Measurements from ENCODE around the gene DISC1. TPM values are rescaled to one million over a fixed set of nuclear protein-coding genes. Genes with fewer than 3 reads are reported as not detected.
"Not testable (repeated sequence)": the region's sequence is repeated elsewhere in the genome, so short reads cannot be mapped to it uniquely, and the experiment has no call there.

DISC1 gene
- total RNA-seq, 1 donor from 2014 or later = 13.6 TPM

GRCh38 chr1:231966983-231967382 is 340.4 kb downstream of the DISC1 start:
- H3K27ac ChIP-seq = no peak overlapping the region
- no peaks in the 10 kb centered on the region for H3K36me3 ChIP-seq
- no peaks in the 10 kb centered on the region for H3K27me3 ChIP-seq (ENCODE audit: low read depth)
- DNase-seq (no peak), ATAC-seq (no peak)
- no peak for TF ChIP-seq CTCF (IDR thresholded peaks at IDR 0.05)
- H3K4me3 ChIP-seq = no peak overlapping the region
- intact Hi-C loops (cut with DNase I) = no loop called here
- no peaks in the 10 kb centered on the region for H3K4me1 ChIP-seq
- H3K9me3 ChIP-seq = no peaks in the 10 kb centered on the region

- Histone ChIP-seq H3K9me3 (no peaks in the 10 kb centered on the region), H3K27me3 (ENCODE audit: low read depth) (no peaks in the 10 kb centered on the region), H3K4me3 (no peak overlapping the region), H3K27ac (no peak overlapping the region), H3K36me3 (no peaks in the 10 kb centered on the region), H3K4me1 (no peaks in the 10 kb centered on the region)
- intact Hi-C loops (cut with DNase I) = no loop called here
- DNase-seq = no peak
- no peak for ATAC-seq
- TF ChIP-seq CTCF (IDR thresholded peaks at IDR 0.05) = no peak
Measured at GRCh38 chr1:231969076-231969475, 342.5 kb downstream of the DISC1 start.

- H3K4me3 ChIP-seq; H3K27me3 ChIP-seq (ENCODE audit: low read depth); H3K4me1 ChIP-seq; H3K36me3 ChIP-seq; H3K9me3 ChIP-seq; intact Hi-C loops (cut with DNase I); H3K27ac ChIP-seq; DNase-seq; ATAC-seq: not testable (repeated sequence)
Measured at GRCh38 chr1:231969761-231970160, 343.2 kb downstream of the DISC1 start.

- intact Hi-C loops (cut with DNase I) = no loop called here
- no peak for DNase-seq
- peak in 1 of 2 donors; percentile 19 for ATAC-seq
Measured at GRCh38 chr1:231970684-231971083, 344.1 kb downstream of the DISC1 start.

GRCh38 chr1:231971397-231972110 is 345.0 kb downstream of the DISC1 start:
- DNase-seq = no peak
- ATAC-seq = peak; percentile 24 to 60
- peaks cover under 1% of the 10 kb centered on the region for H3K9me3 ChIP-seq
- H3K27me3 ChIP-seq (ENCODE audit: low read depth) = no peaks in the 10 kb centered on the region
- no peak overlapping the region for H3K27ac ChIP-seq
- H3K4me3 ChIP-seq = no peak overlapping the region
- no peak for TF ChIP-seq CTCF (IDR thresholded peaks at IDR 0.05)
- H3K36me3 ChIP-seq = no peaks in the 10 kb centered on the region
- intact Hi-C loops (cut with DNase I) = no loop called here
- H3K4me1 ChIP-seq = no peaks in the 10 kb centered on the region

More at GRCh38 chr1:231970684-231971083, 344.1 kb downstream of the DISC1 start:
- no peak overlapping the region for H3K4me3 ChIP-seq
- H3K27me3 ChIP-seq (ENCODE audit: low read depth) = no peaks in the 10 kb centered on the region
- H3K27ac ChIP-seq = no peak overlapping the region
- H3K36me3 ChIP-seq = no peaks in the 10 kb centered on the region
- H3K9me3 ChIP-seq = no peaks in the 10 kb centered on the region
- no peak for TF ChIP-seq CTCF (IDR thresholded peaks at IDR 0.05)
- no peaks in the 10 kb centered on the region for H3K4me1 ChIP-seq

GRCh38 chr1:231972111-231972445 is 345.5 kb downstream of the DISC1 start:
- ATAC-seq = no peak
- H3K4me3 ChIP-seq = no peak overlapping the region
- H3K9me3 ChIP-seq = peaks cover 5% of the 10 kb centered on the region
- no peak for DNase-seq
- H3K4me1 ChIP-seq = no peaks in the 10 kb centered on the region
- H3K36me3 ChIP-seq = no peaks in the 10 kb centered on the region
- H3K27ac ChIP-seq = no peak overlapping the region
- H3K27me3 ChIP-seq (ENCODE audit: low read depth) = no peaks in the 10 kb centered on the region
- intact Hi-C loops (cut with DNase I) = no loop called here
- TF ChIP-seq CTCF (IDR thresholded peaks at IDR 0.05) = no peak

Data from lower lobe of right lung (tissue), 2 donors.